SK-N-SH (cell line): ENCODE measurements around the gene SPDL1.

Experiments
- CHD2 ChIP-seq: fragments of 150-350 bp; IDR thresholded peaks from 2 replicates; pipeline ENCODE4 v1.6.1; 2018; ENCODE audit warnings: low read length; ENCODE audit not compliant: partially characterized antibody
- CTCF ChIP-seq: fragments of 200-600 bp; sonication (generic); IDR thresholded peaks from 2 replicates; pipeline ENCODE4 v1.6.1; 2017; ENCODE audit warnings: antibody characterized with exemption, mild to moderate bottlenecking, moderate library complexity
- EP300 ChIP-seq, 2 experiments: IDR thresholded peaks; 2 replicates each; pipeline versions ENCODE4 v1.4.0 to v1.6.1; 2012; ENCODE audit warnings: borderline replicate concordance in 1 of 2, low read depth in 1 of 2, low read length in 1 of 2
- EZH2phosphoT487 ChIP-seq: fragments of 200-600 bp; sonication (generic); IDR thresholded peaks from 2 replicates; pipeline ENCODE4 v1.6.1; 2017; ENCODE audit warnings: low read depth, mixed run types, mild to moderate bottlenecking, antibody characterized with exemption, moderate library complexity, borderline replicate concordance
- FOXJ3 ChIP-seq: sonication (generic); formaldehyde crosslinking; IDR thresholded peaks from 2 replicates; pipeline ENCODE4 v1.5.1; 2020; ENCODE audit warnings: mild to moderate bottlenecking, missing genetic modification reagents
- FOXM1 ChIP-seq: IDR thresholded peaks from 2 replicates; pipeline ENCODE4 v1.4.0; 2012; ENCODE audit warnings: low read depth, mild to moderate bottlenecking
- GABPA ChIP-seq: IDR thresholded peaks from 2 replicates; pipeline ENCODE4 v1.4.0; 2012; ENCODE audit warnings: low read depth, mild to moderate bottlenecking
- JUND ChIP-seq: IDR thresholded peaks from 2 replicates; pipeline ENCODE4 v1.4.0; 2012
- MAX ChIP-seq: IDR thresholded peaks from 2 replicates; pipeline ENCODE4 v1.4.0; 2012; ENCODE audit warnings: low read depth
- POLR2AphosphoS5 ChIP-seq: IDR thresholded peaks from 2 replicates; pipeline ENCODE4 v1.6.1; 2012; ENCODE audit warnings: low read depth, low read length
- YY1 ChIP-seq: IDR thresholded peaks from 2 replicates; pipeline ENCODE4 v1.4.0; 2012; ENCODE audit warnings: low read depth, mild to moderate bottlenecking

GRCh38 chr5:169574134-169574646 is 9.4 kb upstream of the SPDL1 start:
- TF ChIP-seq EZH2phosphoT487 (no peak), EP300 (IDR thresholded peaks at IDR 0.05; ENCODE audit: borderline replicate concordance in 1 of 2, low read depth in 1 of 2, low read length in 1 of 2) (no peak), FOXJ3 (no peak), CTCF (no peak), YY1 (no peak), FOXM1 (no peak), MAX (no peak), GABPA (no peak), JUND (no peak), POLR2AphosphoS5 (no peak), CHD2 (no peak)
